HG02759 (cell line): ENCODE data around the gene NEAT1.
A peak's percentile ranks its signal among the peaks of the same experiment; 100 is the strongest.

ENCODE experiments used
- ATAC-seq: cut with Tn5 transposase; IDR thresholded peaks from one replicate; pipeline ENCODE4 v1.9.1; 2021; ENCODE audit warnings: mild to moderate bottlenecking, moderate library complexity; ENCODE audit not compliant: unreplicated experiment

NEAT1 gene

GRCh38 chr11:65478388-65479183, 56.0 kb downstream of the NEAT1 start:
- ATAC-seq, result no peak

DNA sequence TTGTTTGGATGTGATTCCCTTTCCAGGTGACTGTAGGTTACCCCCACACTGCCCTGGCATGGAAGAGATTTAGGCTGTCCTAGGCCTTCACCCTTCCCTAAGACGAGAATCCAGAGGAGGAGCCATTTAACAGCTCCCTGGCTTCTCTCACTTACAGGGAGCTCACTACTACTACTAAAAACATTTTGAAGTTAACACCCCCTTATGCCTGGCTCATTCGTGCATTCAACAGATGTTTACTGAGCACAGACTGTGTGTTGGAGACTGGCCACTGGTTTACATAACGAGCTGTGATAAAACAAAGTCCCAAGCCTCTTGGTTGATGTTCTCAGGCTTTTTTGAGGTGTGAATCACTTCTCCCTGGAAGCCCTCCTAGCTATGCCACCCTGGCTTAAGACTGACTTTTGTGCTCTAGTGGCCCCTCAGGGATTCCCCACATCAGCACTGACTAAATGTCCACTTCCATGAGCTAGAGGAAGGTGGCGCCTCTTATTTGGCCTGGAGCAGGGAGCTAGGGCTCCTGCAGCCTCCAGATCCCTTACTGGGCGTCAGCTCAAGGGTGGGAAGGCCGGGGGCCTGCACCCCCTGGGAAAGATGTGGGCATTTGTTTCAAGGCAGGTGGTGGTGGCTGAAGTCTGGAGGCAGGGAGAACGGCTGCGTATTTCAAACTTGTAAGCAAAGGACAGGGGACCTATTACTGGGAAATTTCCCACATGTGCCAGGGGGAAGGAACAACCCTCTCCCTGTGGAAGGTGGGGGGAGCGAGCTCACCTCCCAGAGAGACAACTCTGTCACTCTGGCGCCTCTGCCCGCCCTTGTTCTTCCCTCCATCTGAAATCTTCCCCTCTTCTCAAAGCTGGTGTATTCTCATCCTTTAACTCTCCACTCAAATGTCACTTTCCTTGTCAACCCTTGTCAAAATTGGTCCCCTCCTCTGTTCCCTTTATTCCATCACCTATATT, 56.9 kb downstream of the NEAT1 start:
- no peak for ATAC-seq

GRCh38 chr11:65482306-65482850, 59.8 kb downstream of the NEAT1 start:
- ATAC-seq, result no peak

DNA sequence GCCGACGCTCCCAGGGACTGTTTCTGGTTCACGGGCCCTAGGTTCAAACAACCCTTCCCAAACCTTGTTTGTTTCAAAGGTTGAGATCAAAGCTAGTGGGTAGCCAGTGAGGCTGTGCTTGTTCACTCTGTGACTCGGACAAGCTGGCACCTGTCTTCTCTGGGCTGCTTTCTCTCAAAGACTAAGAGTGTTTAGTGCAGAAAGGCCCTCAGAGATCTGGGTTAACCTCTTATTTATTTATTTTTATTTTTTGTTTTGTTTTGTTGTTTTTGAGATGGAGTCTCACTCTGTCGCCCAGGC, 63.3 kb downstream of the NEAT1 start:
- ATAC-seq, result no peak

DNA sequence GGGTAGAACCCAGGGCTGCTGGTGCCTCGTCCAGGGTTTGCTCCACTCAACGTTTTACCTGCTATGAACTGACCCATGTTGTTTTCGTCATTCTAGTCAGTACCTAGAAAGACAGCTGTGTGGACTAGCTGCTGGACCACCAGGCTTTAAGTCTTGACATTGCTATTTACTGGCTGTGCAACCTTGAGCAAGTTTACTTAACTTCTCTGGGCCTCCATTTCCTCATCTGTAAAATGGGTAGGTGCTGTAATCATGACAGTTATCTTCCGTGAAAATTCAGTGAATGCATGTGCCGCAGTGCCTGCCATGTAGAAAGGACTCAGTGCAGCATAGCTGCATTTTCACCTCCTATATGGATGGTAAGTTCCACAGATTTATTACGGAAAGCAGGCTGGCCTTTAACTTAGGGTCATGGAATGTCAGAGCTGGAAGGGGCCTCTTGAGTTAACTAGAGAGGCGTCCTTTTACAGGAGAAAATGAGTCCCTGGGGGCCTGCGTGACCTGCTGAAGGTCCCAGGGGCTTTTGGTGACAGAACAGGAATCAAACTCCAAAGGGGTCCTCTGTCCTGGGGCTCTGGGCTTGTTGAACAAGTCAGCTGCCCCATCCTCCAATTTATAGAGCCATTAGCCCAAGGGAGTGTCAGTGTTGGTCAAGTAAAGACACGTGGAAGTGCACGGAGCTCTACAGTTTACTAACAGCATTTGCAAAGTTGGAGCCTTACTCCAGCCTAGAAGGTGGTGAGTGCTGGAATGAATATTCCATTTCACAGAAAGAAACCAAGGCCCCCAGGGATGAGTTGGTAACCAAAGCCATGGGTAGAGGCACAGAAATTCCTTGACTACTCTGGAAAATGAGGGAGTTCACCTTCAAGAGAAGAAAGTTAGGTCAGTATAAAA, 64.2 kb downstream of the NEAT1 start:
- no peak for ATAC-seq

DNA sequence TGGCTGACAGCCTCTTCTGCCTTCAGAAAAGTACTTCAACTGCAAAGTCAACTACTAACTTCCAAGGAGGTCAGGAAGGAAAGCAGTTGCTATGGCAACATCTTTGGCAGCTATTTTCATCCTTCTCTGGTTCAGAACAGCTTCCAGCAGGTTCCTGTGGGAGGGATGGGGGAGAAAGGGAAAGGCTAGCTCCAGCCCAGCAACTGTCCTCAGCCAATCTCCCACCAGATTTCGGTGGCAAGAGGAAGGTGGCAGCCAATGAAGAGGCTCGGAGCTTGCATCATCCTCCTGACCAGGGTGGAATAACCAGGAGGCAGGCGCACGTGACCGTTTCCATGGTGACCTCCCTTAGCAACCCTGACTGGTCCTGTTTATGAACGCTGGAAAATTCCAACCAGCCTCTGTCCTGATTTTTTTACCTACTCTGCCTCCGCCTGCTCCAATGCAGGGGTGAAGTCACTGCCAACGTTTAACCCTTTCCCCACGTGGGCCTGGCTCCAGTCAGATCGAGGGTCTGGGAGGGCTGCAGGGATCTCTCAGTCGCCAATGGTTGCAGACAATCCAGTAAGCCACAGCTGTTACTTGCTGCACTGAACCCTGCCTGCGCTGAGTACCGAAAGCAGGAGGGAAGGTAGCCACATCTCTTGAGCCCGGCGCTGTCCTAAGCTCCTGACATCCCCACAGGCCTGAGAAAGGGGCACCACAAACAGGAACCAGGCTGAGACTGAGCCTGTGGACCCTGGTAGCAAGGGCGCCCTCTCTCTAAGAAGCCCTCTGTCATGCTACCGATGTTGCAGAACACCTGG, 65.1 kb downstream of the NEAT1 start:
- peak; percentile 51 for ATAC-seq

- ATAC-seq, result no peak
These were observed 65.9 kb downstream of the NEAT1 start for GRCh38 chr11:65488273-65489034.

DNA sequence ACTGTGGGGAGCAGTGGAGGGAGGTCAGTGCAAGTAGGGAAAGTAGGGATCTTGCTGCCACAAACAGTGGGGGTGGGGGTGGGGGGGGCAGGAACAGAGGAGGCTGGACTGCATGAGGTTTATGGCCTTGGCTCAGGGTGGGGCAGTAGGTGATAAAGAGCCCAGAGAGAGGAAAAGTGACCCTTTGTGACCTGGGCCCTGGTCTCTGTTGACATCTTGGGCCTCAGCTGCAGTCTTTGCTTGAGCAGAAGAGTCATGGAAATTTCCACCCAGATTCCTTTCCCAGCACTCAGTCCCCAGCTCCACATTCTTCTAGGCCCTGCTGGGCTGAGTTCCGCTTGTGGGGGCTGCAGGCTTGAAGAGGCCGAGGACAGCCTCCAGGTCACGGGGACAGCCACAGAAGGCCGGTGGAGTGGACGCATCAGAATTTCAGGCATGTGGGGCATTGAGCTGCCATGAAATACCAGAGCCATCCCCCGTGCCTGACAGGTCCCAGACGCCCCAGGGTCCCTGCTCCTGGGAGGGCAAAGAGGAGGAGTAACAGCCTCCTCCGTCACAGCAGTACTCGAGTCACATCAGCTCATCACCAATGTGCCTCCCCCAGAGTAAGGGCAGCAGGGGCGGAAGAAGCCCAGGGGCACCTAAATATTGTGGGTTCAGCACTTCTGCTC, 66.6 kb downstream of the NEAT1 start:
- ATAC-seq, result no peak

- no peak for ATAC-seq
These were observed 67.2 kb downstream of the NEAT1 start for GRCh38 chr11:65489706-65490320.

DNA sequence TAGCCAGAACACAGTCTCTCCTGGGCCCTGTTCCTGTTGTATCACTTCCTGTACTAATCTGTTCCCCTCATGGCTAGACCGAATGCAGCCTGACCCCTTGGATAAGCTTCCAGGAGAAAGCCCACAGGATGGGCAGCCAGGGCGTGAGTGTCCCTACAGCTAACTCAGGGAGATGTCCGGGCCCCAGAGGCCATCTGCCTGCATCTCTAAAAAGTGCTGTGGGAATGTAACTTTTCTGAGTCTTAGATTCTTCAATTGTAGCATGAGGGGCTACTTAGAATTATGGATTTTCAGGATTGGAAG, 68.5 kb downstream of the NEAT1 start:
- no peak for ATAC-seq

- ATAC-seq, result no peak
These were observed 69.2 kb downstream of the NEAT1 start for GRCh38 chr11:65491614-65492386.

GRCh38 chr11:65492387-65492636, 69.7 kb downstream of the NEAT1 start:
- ATAC-seq, result no peak

- ATAC-seq, result no peak
These were observed 70.2 kb downstream of the NEAT1 start for GRCh38 chr11:65492637-65493366.

DNA sequence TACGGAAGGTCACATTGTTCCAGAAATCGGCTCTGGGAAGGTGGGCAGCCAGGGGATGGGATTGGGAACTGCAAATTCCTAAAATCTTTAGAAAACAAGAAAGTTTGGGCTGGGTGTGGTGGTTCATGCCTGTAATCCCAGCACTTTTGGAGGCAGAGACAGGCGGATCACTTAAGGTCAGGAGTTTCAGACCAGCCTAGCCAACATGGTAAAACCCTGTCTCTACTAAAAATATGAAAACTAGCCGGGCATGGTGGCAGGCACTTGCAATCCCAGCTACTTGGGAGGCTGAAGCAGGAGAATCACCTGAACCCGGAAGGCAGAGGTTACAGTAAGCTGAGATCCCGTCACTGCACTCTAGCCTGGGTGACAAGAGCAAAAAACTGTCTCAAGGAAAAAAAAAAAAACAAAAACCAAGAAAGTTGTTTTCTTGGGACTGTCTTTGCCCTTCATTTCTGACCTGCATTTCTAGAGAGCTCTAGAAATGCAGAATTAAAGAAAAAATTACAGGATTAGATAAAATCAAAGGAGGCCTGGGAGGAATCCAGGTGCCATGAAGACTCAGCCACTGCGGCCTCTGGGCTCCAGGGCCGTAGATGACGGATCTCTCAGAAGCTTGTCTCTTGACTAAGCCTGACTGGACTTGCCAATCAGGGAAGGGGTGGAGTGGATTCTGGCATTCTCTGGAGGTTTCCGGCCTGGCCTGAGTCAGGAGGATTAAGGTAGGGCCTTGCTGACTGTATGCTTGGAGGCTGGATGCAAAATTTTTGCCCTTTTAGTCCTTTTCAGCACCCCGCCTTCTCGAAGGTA, 71.0 kb downstream of the NEAT1 start:
- no peak for ATAC-seq
